Smooth muscle cell of bladder (primary cell): ENCODE measurements around the gene TNS2. TPM values are rescaled to one million over a fixed set of nuclear protein-coding genes. Genes with fewer than 3 reads are reported as not detected.

Experiments
- total RNA-seq: library from RNA; depleted of rRNA; stranded (reverse); fragments of >200 nt; gene quantifications from 2 replicates; pipeline ENCODE4 v1.2.3, GENCODE V29; 2014

TNS2 gene
- total RNA-seq: 23.2 and 37.3 TPM in 2 replicates

GRCh38 chr12:53049571-53050318 lies at the start of gene TNS2:
TSS of gene TNS2 (plus strand) at chr12:53050065. CDS start at chr12:53050186, 121 bp downstream.

GRCh38 chr12:53005986-53006809 lies 43.7 kb upstream of the TNS2 start, which contains the start of gene EIF4B:
TSS of gene EIF4B (plus strand) at chr12:53006456. CDS start at chr12:53006484, 28 bp downstream.

GRCh38 chr12:53079226-53080117 lies 29.6 kb downstream of the TNS2 start, which contains the start of gene SPRYD3:
TSS of gene SPRYD3 (minus strand) at chr12:53079390. CDS start at chr12:53079333, 57 bp downstream.

GRCh38 chr12:53097564-53098353 lies 47.9 kb downstream of the TNS2 start, which contains the start of gene IGFBP6:
TSS of gene IGFBP6 (plus strand) at chr12:53097667. CDS start at chr12:53097718, 51 bp downstream.

GRCh38 chr12:53102883-53103807 lies 53.3 kb downstream of the TNS2 start, which contains the start of gene SOAT2:
TSS of gene SOAT2 (plus strand) at chr12:53103486. CDS start at chr12:53103578, 92 bp downstream.

Other genes with a start within 250 kb of the TNS2 start
- 0.14 TPM in 1 of 2 replicates, not detected in the other for gene KRT4, start 235.9 kb upstream of the TNS2 start, total RNA-seq
- gene KRT79, start 215.8 kb upstream of the TNS2 start, total RNA-seq: not detected in 2 replicates
- not detected in 2 replicates for gene KRT78, start 201.1 kb upstream of the TNS2 start, total RNA-seq
- 6.7 and 13.4 TPM in 2 replicates for gene KRT8, start 145.0 kb upstream of the TNS2 start, total RNA-seq
- gene KRT18, start 100.9 kb upstream of the TNS2 start, total RNA-seq: 66.7 and 246 TPM in 2 replicates
- gene EIF4B, start 43.6 kb upstream of the TNS2 start, total RNA-seq: 1,845 and 2,136 TPM in 2 replicates
- 17.2 and 31.2 TPM in 2 replicates for gene SPRYD3, start 29.3 kb downstream of the TNS2 start, total RNA-seq
- gene IGFBP6, start 47.6 kb downstream of the TNS2 start, total RNA-seq: 666 and 756 TPM in 2 replicates
- gene SOAT2, start 53.4 kb downstream of the TNS2 start, total RNA-seq: 0.09 TPM in 1 of 2 replicates, not detected in the other
- 13.2 and 16.2 TPM in 2 replicates for gene ZNF740, start 130.7 kb downstream of the TNS2 start, total RNA-seq
- 7.3 and 11.3 TPM in 2 replicates for gene CSAD, start 130.9 kb downstream of the TNS2 start, total RNA-seq
- 0.14 and 0.37 TPM in 2 replicates for gene ITGB7, start 157.2 kb downstream of the TNS2 start, total RNA-seq
- gene RARG, start 182.1 kb downstream of the TNS2 start, total RNA-seq: 17.5 and 21.2 TPM in 2 replicates
- 0.46 and 1.00 TPM in 2 replicates for gene ESPL1, start 218.2 kb downstream of the TNS2 start, total RNA-seq
- 998 and 1,105 TPM in 2 replicates for gene PFDN5, start 245.5 kb downstream of the TNS2 start, total RNA-seq
- 54.5 and 64.1 TPM in 2 replicates for gene MYG1, start 249.6 kb downstream of the TNS2 start, total RNA-seq